ENCODE measurements around the gene P2RX1. TPM values are rescaled to one million over a fixed set of nuclear protein-coding genes. Genes with fewer than 3 reads are reported as not detected.

P2RX1 gene
- total and polyA plus RNA-seq, 4 donors: 0.44 to 5.2 (median 0.64) TPM

GRCh38 chr17:3887804-3888203, 28.5 kb downstream of the P2RX1 start:
- 61% methylated on average over 9 of the region's 9 CpGs for WGBS
- H3K36me3 ChIP-seq (ENCODE audit: control insufficient read depth in 4 of 4, insufficient read depth in 3 of 4, low read depth in 1 of 4, low read length in 3 of 4): no peaks in the 10 kb centered on the region
- TF ChIP-seq ZBTB33 (IDR thresholded peaks at IDR 0.05) (no peak), NR2F2 (IDR thresholded peaks at IDR 0.05) (no peak), MAX (IDR thresholded peaks at IDR 0.05) (no peak), RXRA (IDR thresholded peaks at IDR 0.05) (no peak), SP1 (IDR thresholded peaks at IDR 0.05) (no peak), HNF4A (conservative IDR thresholded peaks at IDR 0.05) (no peak), TAF1 (conservative IDR thresholded peaks at IDR 0.05) (no peak), FOXA1 (IDR thresholded peaks at IDR 0.05) (no peak), HNF4G (IDR thresholded peaks at IDR 0.05) (no peak), FOXA2 (IDR thresholded peaks at IDR 0.05) (no peak), RAD21 (IDR thresholded peaks at IDR 0.05) (no peak), GABPA (IDR thresholded peaks at IDR 0.05 in 1 of 2, conservative IDR thresholded peaks at IDR 0.05 in 1 of 2) (no peak), CTCF (IDR thresholded peaks at IDR 0.05; ENCODE audit: low read depth, low read length, missing input control) (no peak), REST (IDR thresholded peaks at IDR 0.05) (no peak), ATF3 (IDR thresholded peaks at IDR 0.05) (no peak), EGR1 (IDR thresholded peaks at IDR 0.05; ENCODE audit: low read depth in 2 of 2) (no peak), JUND (IDR thresholded peaks at IDR 0.05) (no peak), YY1 (IDR thresholded peaks at IDR 0.05) (no peak)
- H3K4me3 ChIP-seq (ENCODE audit: low read depth in 1 of 3, low read length in 3 of 3): no peak overlapping the region
- H3K27me3 ChIP-seq (ENCODE audit: control insufficient read depth in 4 of 4, insufficient read depth in 4 of 4, low read length in 3 of 4): peaks cover 0 to 2% (median 0%) of the 10 kb centered on the region in 4 donors
- no peak overlapping the region for H3K9ac ChIP-seq (ENCODE audit: low read depth in 1 of 2, low read length in 2 of 2)
- no peak for DNase-seq (ENCODE audit: low spot score)
- H3K27ac ChIP-seq (ENCODE audit: low read depth in 1 of 2, low read length in 2 of 2): no peak overlapping the region
- peaks cover 0 to 23% (median 9%) of the 10 kb centered on the region in 4 donors for H3K4me1 ChIP-seq (ENCODE audit: control insufficient read depth in 4 of 4, insufficient read depth in 4 of 4, low read length in 3 of 4)
- no peaks in the 10 kb centered on the region for H3K9me3 ChIP-seq (ENCODE audit: control insufficient read depth in 4 of 4, low read length in 3 of 4)
